OCI-LY3 (cell line): Measurements from ENCODE around the gene MAPK8IP1.

Source experiments
- CTCF ChIP-seq: fragments of 200-600, 300-600 bp; sonication (generic); IDR thresholded peaks from 2 replicates; pipeline ENCODE4 v1.5.1; 2014; ENCODE audit warnings: antibody characterized with exemption, low read length, low read depth
- EZH2phosphoT487 ChIP-seq: fragments of 200-600 bp; shearing (Covaris generic); IDR thresholded peaks from 2 replicates; pipeline ENCODE4 v1.6.1; 2018; ENCODE audit warnings: antibody characterized with exemption, mixed run types, low read depth

GRCh38 chr11:45934580-45935318, 49.3 kb downstream of the MAPK8IP1 start:
- no peak for TF ChIP-seq CTCF
- TF ChIP-seq EZH2phosphoT487: no peak
